NCI-H1694 (cell line): ENCODE results near the gene DEPDC5.
A peak's percentile ranks its signal among the peaks of the same experiment; 100 is the strongest.

Source experiments
- DNase-seq: peaks from one replicate; lab custom pipeline; 2025; lab: John Stamatoyannopoulos, UW

DEPDC5 gene

DNA sequence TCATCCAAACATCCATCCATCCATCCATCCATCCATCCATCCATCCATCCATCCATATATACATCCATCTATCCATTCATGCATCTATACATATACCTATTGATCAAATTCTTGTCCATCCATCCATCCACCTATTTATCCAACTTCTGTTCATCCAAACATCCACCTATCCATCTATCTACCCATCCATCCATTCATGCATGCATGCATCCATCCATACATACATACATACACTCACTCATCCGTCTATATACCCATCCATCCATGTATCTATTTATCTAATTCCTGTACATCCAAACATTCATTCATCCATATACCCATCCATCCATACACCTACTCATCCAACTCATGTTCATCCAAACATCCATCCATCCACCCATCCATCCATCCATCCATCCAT, 171.2 kb downstream of the DEPDC5 start:
- no peak for DNase-seq

DNA sequence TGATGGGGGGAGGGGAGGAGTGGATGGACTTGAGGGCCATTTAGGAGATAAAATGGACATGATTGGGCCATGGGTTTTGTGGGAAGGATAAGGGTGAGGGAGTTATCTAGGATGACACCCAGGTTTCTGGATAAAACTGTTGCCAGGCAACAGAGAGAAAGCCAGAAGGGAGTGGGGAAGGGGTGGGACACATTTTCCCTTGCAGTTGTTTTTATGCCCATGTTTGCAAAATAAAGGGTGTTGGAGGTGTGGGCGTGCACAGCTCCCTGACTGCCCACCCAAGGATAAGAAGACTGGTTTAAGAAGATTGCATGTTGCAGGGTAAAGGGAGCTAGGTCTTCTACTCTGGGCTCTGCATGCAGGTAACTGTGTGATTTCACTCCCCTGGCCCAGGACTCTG, 172.2 kb downstream of the DEPDC5 start:
- DNase-seq: no peak

DNA sequence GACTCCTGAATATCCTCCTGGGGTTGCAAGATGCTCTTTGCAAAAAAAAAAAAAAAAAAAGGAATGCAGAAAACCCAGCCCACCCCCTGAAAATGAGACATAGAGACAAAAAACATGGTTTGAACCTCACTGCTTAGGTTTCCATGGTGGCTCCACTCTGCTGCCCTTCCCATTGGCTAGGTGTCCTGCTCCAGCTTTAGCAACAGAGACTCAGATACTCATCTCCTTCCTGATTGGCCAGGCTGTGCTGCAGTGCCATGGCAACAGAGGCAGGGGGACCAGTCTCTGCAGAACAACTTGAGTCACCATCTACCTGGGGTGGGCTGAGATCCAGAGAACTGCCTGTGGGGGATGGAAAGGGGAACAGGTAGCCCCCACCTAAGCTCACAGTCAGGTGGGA, 173.2 kb downstream of the DEPDC5 start:
- no peak for DNase-seq

GRCh38 chr22:31927562-31927961, 173.7 kb downstream of the DEPDC5 start:
- DNase-seq: no peak

- DNase-seq: no peak
Measured at GRCh38 chr22:31929167-31929930, 175.5 kb downstream of the DEPDC5 start.

DNA sequence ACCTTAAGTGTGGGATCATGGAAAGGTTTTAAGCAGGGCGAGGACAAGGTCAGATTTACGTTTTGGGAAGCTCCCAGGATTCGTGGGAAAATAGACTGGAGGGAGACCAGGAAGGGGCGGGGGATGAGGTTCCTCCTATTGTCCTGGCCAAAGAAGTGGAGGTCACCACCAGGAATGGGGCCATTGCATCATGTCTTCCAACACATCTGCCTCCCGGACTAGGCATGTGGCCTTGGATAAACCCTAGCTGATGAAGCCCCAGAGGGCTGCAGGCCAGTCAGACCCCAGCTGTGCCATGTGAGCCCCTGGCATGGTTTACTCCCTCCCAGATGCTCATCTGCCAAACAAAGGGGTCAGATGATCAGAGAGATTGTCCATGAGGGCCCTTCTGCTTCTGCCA, 179.0 kb downstream of the DEPDC5 start:
- DNase-seq: no peak

DNA sequence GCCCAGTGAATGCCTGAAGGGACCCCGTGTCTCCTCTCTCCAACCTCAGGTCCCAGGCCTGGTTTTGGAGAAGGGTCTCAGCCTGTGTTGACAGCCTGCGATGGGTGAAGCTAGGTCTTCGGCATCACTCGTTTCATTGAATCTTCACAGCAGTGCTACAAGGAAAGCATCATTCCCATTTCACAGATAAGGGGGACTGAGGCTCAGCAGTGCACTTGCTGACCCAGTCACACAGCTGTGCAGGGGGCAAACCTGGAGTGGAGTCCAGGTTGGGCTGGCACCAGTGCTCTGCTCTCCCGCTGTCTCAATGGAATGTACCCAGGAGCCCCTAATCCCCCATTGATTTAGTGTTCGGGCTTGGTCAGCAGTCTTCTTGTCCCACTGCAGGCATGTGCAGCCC, 179.6 kb downstream of the DEPDC5 start:
- DNase-seq: no peak

DNA sequence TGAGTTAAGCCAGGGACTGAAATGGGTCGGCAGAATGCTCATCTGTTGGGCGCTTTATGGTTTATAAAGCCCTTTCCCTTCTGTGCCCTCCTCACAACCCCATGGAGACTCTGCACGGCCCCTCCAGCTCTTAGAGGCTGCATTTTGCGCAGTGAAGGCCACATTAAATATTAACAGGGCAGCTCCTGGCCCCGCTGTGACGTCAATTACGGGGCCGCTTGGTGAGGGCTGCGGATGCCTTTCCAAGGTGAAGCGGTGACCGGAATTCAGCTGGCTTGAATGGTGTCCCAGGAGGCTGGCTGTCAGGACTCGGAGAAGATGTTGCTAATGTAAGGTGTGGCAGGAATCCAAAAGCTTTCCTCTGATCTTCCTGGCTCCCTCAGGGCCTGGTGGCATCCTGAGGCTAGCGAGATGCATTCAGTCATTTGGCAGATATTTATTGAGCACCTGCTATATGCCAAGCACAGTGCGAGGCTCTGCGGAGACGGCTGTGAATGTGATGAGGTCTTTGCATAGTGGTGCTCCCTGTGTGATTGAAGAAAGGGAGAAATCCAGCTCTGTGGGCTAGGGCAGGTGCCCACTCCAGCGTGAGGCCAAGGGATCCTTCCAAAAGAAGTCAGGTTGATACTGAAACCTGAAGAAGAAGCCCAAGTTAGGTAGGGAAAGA, 180.1 kb downstream of the DEPDC5 start:
- DNase-seq: no peak

GRCh38 chr22:31935961-31936635, 182.3 kb downstream of the DEPDC5 start:
- DNase-seq: no peak

- no peak for DNase-seq
Measured at GRCh38 chr22:31937341-31937740, 183.5 kb downstream of the DEPDC5 start.

DNA sequence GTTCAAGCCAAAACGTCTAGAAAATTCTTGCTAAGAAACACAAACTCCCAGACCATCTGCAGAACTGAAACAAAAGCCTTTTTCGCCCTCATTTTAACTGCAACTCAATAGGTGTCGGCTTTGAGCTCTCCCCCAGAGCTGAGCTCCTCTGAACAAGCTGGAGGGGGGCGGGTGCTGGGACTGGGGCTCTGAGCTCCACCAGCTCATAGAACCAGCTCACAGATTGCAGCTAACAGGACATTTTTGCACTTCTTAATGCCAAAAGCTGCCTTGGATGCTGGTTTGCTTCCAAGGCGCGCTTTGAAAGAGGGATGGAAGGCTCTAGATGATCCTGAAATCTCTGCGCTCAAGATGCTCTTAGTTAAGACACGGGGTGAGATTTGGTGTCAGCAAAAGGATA, 184.5 kb downstream of the DEPDC5 start:
- no peak for DNase-seq

DNA sequence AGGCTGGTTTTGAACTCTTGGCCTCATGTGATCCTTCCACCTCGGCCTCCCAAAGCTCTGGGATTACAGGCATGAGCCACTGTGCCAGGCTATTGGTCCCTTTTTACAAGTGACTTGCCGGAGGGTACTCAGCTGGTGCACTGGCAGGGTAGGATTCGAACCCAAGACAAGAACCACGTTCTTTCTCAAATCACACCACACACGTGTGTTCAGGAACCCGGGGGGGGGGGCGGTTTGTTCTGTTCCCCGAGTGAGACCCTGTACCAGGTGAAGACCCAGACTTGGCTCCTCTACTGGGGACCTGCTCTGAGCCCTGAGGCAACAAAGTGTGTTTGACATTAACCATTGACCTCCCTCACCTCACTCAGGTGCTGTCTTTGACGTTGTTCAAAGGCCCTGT, 186.7 kb downstream of the DEPDC5 start:
- DNase-seq: no peak

DNA sequence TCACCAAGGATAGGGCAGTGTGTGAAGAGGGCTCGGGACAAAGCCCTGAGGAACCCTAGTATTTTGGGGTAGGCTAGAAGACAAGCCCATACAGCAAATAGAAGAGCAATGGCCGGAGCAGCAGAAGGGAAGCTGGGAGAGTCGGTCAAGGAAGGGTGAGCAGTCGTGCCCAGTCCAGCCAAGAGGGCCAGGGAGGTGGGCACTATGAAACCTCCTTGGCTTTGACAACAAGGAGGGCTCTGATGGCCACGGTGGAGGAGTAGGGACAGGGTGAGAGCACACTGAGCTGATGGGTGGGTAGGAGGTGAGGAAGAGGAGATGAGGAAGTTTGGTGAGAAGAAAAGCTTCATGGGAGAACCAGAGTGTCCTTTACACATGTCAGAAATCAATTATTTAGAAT, 188.3 kb downstream of the DEPDC5 start:
- DNase-seq: no peak

DNA sequence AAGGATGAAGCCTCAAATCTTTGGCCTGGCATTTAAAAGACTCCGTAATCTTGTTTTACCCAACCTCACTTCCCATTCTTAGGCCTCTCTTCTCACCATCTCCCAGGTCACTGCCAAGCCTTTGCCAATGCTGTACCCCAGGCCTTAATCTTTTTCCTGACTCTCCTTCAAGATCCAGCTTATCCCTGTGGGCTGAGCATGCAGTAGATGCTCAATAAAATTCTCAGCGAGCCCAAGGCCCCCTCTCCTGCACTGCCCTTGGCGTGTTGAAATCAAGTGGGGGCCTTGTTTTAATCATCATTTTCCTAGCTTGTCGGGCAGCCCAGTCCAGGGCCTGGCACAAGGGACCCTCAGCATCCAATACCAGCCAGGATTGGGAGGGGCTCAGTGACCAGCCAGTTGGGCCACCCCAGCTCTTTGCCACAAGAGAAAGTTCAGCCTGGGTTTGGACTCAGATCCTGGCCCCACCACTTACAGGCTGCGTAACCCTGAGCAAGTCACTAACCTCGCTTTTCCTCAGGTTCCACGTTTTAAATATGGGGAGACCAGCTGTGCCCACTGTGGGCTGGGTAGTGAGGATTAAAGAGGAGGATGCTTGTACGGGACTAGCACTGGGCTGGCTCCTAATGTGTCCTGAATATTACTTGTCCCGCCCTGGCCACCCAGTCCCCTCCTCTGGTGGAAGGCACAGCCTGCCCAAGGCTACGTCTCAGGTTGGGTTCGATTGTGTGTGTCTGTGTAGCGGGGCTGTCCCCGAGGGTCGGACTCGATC, 189.6 kb downstream of the DEPDC5 start:
- DNase-seq: no peak

GRCh38 chr22:31943978-31944699, 190.3 kb downstream of the DEPDC5 start, which contains the start of gene YWHAH:
Gene YWHAH, plus strand, starts transcription at chr22:31944535. Its CDS starts 199 bp downstream, at chr22:31944734.
- DNase-seq: peak; percentile 77

- DNase-seq: no peak
Measured at GRCh38 chr22:31944700-31945442, 191.1 kb downstream of the DEPDC5 start.

- no peak for DNase-seq
Measured at GRCh38 chr22:31945443-31945855, 191.6 kb downstream of the DEPDC5 start.

DNA sequence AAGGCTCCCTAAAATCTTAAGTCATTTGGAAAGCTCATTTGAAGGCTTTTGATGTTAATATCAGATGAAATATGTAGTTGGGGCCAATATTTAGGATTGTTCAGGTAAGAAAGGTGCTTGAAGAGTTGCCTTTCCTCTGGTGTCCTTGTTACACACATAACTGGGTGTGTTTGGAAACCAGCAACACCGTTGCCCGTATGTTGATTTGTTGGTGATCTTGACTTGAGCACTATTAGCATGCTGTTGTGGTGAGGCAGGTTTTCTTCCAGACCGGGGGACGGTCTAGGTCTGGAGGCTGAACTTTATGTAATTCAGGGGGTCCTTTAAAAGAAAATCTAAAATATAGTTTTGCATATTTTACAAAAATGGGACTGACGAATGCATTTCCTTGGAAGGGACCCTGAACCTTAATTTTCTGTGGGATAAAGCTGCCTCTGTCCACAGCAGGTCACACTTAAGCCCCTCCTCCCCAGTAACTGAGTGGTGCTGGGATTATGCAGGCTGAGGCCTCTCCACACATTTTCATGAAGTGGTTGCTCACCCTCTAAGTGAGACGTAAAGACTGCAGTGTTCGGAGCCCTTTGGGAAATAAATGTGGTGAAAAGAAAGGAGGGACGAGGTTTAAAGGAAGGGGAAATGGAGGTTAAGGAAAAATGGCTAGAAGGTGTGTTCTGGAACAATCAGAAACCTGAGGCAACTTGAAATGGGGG, 192.3 kb downstream of the DEPDC5 start:
- DNase-seq: no peak

GRCh38 chr22:31947296-31947695, 193.5 kb downstream of the DEPDC5 start:
- no peak for DNase-seq

- DNase-seq: no peak
Measured at GRCh38 chr22:31948002-31948401, 194.2 kb downstream of the DEPDC5 start.
